CMK (cell line): ENCODE measurements around the gene CTTN.

ENCODE experiments used
- DNase-seq: peaks from one replicate; pipeline ENCODE4 v3.0.0-alpha.2; 2010; ENCODE audit warnings: low read depth

CTTN gene

GRCh38 chr11:70477176-70477575, 78.8 kb downstream of the CTTN start:
- DNase-seq: no peak

GRCh38 chr11:70477609-70478008, 79.3 kb downstream of the CTTN start:
- DNase-seq: no peak

GRCh38 chr11:70478166-70478890, 80.0 kb downstream of the CTTN start:
- no peak for DNase-seq

GRCh38 chr11:70480711-70481110, 82.4 kb downstream of the CTTN start:
- DNase-seq: no peak

GRCh38 chr11:70481625-70482528, 83.5 kb downstream of the CTTN start:
- DNase-seq: no peak

GRCh38 chr11:70482529-70482917, 84.2 kb downstream of the CTTN start:
- DNase-seq: no peak

- no peak for DNase-seq
Measured at GRCh38 chr11:70483077-70483861, 84.9 kb downstream of the CTTN start.

- no peak for DNase-seq
Measured at GRCh38 chr11:70483917-70484316, 85.6 kb downstream of the CTTN start.

GRCh38 chr11:70485326-70486025, 87.1 kb downstream of the CTTN start:
- DNase-seq: no peak

GRCh38 chr11:70486026-70486415, 87.7 kb downstream of the CTTN start:
- no peak for DNase-seq
